LNCAP (cell line): ENCODE measurements around the gene UGT1A4.

Source experiments
- TF ChIP-seq, protein P1 (sequence below): fragments of 450-650 bp; IDR thresholded peaks from 2 replicates; pipeline ENCODE4 v1.5.1; 2017; ENCODE audit warnings: mild to moderate bottlenecking

The UGT1A4 gene

GRCh38 chr2:233819884-233820773, 101.6 kb downstream of the UGT1A4 start:
- TF ChIP-seq, protein P1, sequence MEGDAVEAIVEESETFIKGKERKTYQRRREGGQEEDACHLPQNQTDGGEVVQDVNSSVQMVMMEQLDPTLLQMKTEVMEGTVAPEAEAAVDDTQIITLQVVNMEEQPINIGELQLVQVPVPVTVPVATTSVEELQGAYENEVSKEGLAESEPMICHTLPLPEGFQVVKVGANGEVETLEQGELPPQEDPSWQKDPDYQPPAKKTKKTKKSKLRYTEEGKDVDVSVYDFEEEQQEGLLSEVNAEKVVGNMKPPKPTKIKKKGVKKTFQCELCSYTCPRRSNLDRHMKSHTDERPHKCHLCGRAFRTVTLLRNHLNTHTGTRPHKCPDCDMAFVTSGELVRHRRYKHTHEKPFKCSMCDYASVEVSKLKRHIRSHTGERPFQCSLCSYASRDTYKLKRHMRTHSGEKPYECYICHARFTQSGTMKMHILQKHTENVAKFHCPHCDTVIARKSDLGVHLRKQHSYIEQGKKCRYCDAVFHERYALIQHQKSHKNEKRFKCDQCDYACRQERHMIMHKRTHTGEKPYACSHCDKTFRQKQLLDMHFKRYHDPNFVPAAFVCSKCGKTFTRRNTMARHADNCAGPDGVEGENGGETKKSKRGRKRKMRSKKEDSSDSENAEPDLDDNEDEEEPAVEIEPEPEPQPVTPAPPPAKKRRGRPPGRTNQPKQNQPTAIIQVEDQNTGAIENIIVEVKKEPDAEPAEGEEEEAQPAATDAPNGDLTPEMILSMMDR: no peak

- TF ChIP-seq, protein P1: no peak
Observed at GRCh38 chr2:233820774-233821105, 102.2 kb downstream of the UGT1A4 start.

GRCh38 chr2:233821196-233821595, 102.7 kb downstream of the UGT1A4 start:
- TF ChIP-seq, protein P1: no peak

GRCh38 chr2:233821709-233822100, 103.2 kb downstream of the UGT1A4 start:
- TF ChIP-seq, protein P1: no peak

DNA sequence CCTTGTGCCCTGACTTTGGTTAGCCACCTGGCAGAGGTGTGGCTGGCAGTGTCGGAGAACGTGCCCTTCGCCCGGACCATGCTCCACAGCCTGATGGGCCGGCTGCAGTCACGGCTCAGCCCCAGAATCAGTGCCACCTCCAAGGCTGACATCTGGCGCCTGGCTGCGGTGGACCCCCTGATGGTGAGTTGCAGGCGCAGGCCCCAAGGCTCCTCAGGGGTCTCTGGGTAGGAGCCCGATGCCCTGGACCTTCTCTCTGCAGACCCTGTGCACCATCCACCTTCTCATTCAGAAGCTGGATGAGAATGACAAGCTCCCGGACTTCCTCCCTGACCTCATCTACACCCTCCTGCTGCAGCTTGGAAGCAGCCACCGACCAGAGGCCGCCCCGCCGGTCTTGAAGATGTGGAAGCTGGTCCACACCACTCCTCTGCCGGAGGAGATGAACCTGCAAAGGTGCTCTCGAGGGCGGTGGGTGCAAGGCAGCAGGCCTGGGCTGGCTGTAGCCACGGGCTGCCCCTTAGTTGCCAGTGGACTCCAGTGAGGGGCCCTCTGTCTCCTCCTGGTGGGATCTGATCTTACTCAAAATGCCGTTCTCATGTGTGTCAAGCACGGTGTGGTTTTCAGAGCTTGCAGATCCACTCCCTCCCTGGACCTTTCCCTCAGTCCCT, 103.7 kb downstream of the UGT1A4 start:
- TF ChIP-seq, protein P1: no peak
